ENCODE measurements around the gene PDIA5.

The PDIA5 gene

DNA sequence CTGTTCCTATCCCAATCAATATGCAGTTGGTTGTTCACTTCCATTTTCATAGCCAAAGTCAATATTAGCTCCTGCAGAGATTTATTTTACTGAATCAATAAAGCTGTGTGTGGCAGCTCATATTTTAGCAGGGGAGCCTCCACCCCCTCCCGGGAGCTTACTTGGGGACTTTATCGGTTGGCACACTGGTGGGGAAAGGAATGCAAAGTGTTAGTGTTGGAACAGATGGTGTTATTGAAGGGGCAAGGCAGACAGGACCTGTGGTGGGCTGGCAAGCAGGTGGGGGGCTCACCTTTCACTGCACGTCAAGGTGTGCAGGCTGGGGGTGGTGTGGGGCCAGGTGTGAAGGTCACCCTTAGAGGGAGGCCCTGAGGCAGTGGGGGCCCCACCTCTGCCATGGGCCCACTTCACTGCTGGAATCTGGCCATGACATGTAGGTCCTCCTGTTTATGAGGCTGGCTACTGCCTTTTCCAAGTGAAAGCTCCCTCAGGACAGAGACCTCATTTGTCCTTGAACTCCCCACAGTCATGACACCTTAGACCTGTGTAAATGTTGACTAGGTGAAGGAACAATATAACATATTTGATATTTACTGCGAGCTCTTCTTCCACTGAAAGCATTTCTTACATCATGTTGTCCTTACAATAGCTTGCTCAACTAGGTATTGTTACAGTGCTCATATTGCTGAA lies 90.9 kb downstream of the PDIA5 start:
- Histone ChIP-seq H3K4me2 (ENCODE audit: low read depth, low read length, poor library complexity, severe bottlenecking) (no peak overlapping the region), H3K27me3 (ENCODE audit: insufficient read depth, low read length, poor library complexity, severe bottlenecking) (no peaks in the 10 kb centered on the region), H3K36me3 (ENCODE audit: insufficient read depth, low read length) (peaks cover 87% of the 10 kb centered on the region; the same call in 1 of the 2 replicates), H2AFZ (ENCODE audit: low read length) (no peak overlapping the region), H3F3A (ENCODE audit: low read depth) (no peaks in the 10 kb centered on the region), H3K9me3 (ENCODE audit: insufficient read depth, low read depth, low read length) (no peaks in the 10 kb centered on the region), H3K4me1 (ENCODE audit: insufficient read depth, low read length, poor library complexity, severe bottlenecking) (no peaks in the 10 kb centered on the region), H3K9me2 (replicated peaks; ENCODE audit: low read depth, low read length) (no peaks in the 10 kb centered on the region), H3K4me3 (ENCODE audit: low read length, poor library complexity, severe bottlenecking) (no peak overlapping the region), H3K9ac (ENCODE audit: low read depth, low read length, poor library complexity, severe bottlenecking) (no peak overlapping the region), H3K79me2 (ENCODE audit: insufficient read depth, low read length) (no peaks in the 10 kb centered on the region), H4K20me1 (ENCODE audit: insufficient read depth, low read length, poor library complexity, severe bottlenecking) (no peaks in the 10 kb centered on the region)
- no peak for TF ChIP-seq EZH2phosphoT487 (IDR thresholded peaks at IDR 0.05; ENCODE audit: borderline replicate concordance)
- TF ChIP-seq, protein P1, sequence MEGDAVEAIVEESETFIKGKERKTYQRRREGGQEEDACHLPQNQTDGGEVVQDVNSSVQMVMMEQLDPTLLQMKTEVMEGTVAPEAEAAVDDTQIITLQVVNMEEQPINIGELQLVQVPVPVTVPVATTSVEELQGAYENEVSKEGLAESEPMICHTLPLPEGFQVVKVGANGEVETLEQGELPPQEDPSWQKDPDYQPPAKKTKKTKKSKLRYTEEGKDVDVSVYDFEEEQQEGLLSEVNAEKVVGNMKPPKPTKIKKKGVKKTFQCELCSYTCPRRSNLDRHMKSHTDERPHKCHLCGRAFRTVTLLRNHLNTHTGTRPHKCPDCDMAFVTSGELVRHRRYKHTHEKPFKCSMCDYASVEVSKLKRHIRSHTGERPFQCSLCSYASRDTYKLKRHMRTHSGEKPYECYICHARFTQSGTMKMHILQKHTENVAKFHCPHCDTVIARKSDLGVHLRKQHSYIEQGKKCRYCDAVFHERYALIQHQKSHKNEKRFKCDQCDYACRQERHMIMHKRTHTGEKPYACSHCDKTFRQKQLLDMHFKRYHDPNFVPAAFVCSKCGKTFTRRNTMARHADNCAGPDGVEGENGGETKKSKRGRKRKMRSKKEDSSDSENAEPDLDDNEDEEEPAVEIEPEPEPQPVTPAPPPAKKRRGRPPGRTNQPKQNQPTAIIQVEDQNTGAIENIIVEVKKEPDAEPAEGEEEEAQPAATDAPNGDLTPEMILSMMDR (conservative IDR thresholded peaks at IDR 0.05; ENCODE audit: low read length), result no peak

DNA sequence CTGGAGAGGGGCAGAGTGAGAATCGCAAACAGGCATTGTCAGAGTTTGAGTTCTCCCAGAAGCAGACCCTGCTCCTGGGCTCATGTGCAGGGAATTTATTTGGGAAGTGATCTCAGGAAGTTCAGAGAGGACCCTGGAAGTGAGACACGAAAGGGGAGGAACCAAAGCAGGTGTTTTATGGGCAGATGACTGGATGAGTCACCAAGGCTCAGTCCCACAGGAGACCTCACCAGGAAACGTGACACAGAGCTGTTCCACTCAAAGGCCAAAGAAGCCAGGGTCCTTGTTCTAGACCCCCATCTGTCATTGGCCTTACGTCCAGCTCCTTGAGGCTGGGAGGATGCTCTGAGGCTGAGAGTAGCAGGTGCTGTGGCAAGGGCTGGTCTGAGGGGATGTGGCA lies 91.5 kb downstream of the PDIA5 start:
- Histone ChIP-seq H3K9me2 (replicated peaks; ENCODE audit: low read depth, low read length) (no peaks in the 10 kb centered on the region), H3K79me2 (ENCODE audit: insufficient read depth, low read length) (no peaks in the 10 kb centered on the region), H4K20me1 (ENCODE audit: insufficient read depth, low read length, poor library complexity, severe bottlenecking) (no peaks in the 10 kb centered on the region), H3K27me3 (ENCODE audit: insufficient read depth, low read length, poor library complexity, severe bottlenecking) (no peaks in the 10 kb centered on the region), H2AFZ (ENCODE audit: low read length) (no peak overlapping the region), H3K4me2 (ENCODE audit: low read depth, low read length, poor library complexity, severe bottlenecking) (no peak overlapping the region), H3K9ac (ENCODE audit: low read depth, low read length, poor library complexity, severe bottlenecking) (no peak overlapping the region), H3K4me3 (ENCODE audit: low read length, poor library complexity, severe bottlenecking) (no peak overlapping the region), H3K4me1 (ENCODE audit: insufficient read depth, low read length, poor library complexity, severe bottlenecking) (no peaks in the 10 kb centered on the region), H3K36me3 (ENCODE audit: insufficient read depth, low read length) (peaks cover 87% of the 10 kb centered on the region; the same call in 1 of the 2 replicates), H3F3A (ENCODE audit: low read depth) (no peaks in the 10 kb centered on the region), H3K9me3 (ENCODE audit: insufficient read depth, low read depth, low read length) (no peaks in the 10 kb centered on the region)
- no peak for TF ChIP-seq EZH2phosphoT487 (IDR thresholded peaks at IDR 0.05; ENCODE audit: borderline replicate concordance)
- TF ChIP-seq, protein P1 (conservative IDR thresholded peaks at IDR 0.05; ENCODE audit: low read length), result no peak

DNA sequence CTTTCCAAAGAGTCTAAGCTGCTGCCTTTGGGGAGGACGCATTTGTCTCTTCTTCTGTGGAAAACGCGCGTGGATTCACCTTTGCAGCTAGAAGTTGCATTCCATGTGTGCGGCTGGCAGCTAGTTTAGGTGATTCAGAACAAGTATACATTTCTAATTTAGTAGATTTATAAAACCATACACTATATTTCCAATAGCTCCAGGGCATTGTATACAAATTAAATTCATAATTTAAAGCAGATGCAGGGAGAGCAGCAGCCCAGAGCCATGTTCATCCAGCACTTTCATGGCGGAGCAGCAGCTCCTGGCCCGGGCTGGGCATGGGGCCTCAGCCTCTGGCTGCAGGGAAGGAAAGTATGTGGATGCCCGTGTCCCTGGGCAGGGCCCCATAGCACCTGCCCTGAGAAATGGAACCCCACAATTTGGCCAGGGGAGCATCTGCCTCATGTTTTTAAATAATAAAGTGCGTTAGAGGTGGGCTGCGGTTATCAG lies 92.1 kb downstream of the PDIA5 start:
- H4K20me1 ChIP-seq (ENCODE audit: insufficient read depth, low read length, poor library complexity, severe bottlenecking), result no peaks in the 10 kb centered on the region
- no peaks in the 10 kb centered on the region for H3K27me3 ChIP-seq (ENCODE audit: insufficient read depth, low read length, poor library complexity, severe bottlenecking)
- no peak overlapping the region for H3K9ac ChIP-seq (ENCODE audit: low read depth, low read length, poor library complexity, severe bottlenecking)
- TF ChIP-seq, protein P1 (conservative IDR thresholded peaks at IDR 0.05; ENCODE audit: low read length), result no peak
- TF ChIP-seq EZH2phosphoT487 (IDR thresholded peaks at IDR 0.05; ENCODE audit: borderline replicate concordance), result no peak
- H3K4me3 ChIP-seq (ENCODE audit: low read length, poor library complexity, severe bottlenecking), result no peak overlapping the region
- H3K36me3 ChIP-seq (ENCODE audit: insufficient read depth, low read length), result peaks cover 87% of the 10 kb centered on the region; the same call in 1 of the 2 replicates
- no peaks in the 10 kb centered on the region for H3F3A ChIP-seq (ENCODE audit: low read depth)
- no peak overlapping the region for H3K4me2 ChIP-seq (ENCODE audit: low read depth, low read length, poor library complexity, severe bottlenecking)
- H2AFZ ChIP-seq (ENCODE audit: low read length), result no peak overlapping the region
- no peaks in the 10 kb centered on the region for H3K9me3 ChIP-seq (ENCODE audit: insufficient read depth, low read depth, low read length)
- H3K9me2 ChIP-seq (replicated peaks; ENCODE audit: low read depth, low read length), result no peaks in the 10 kb centered on the region
- no peaks in the 10 kb centered on the region for H3K4me1 ChIP-seq (ENCODE audit: insufficient read depth, low read length, poor library complexity, severe bottlenecking)
- H3K79me2 ChIP-seq (ENCODE audit: insufficient read depth, low read length), result no peaks in the 10 kb centered on the region

All from Loucy (cell line).